ENCODE measurements around the gene BMPR1A.
"Not testable (repeated sequence)": the region's sequence is repeated elsewhere in the genome, so short reads cannot be mapped to it uniquely, and the experiment has no call there.

BMPR1A gene

GRCh38 chr10:86943316-86944030 lies 187.1 kb downstream of the BMPR1A start:
- DNase-seq, result no peak

- no peak for DNase-seq
These were observed 187.6 kb downstream of the BMPR1A start for GRCh38 chr10:86944031-86944419.

GRCh38 chr10:86944471-86944870 lies 188.1 kb downstream of the BMPR1A start:
- DNase-seq, result no peak

- DNase-seq, result no peak
These were observed 188.5 kb downstream of the BMPR1A start for GRCh38 chr10:86944907-86945306.

- no peak for DNase-seq
These were observed 189.2 kb downstream of the BMPR1A start for GRCh38 chr10:86945361-86946212.

GRCh38 chr10:86946213-86947155 lies 190.1 kb downstream of the BMPR1A start:
- no peak for DNase-seq

GRCh38 chr10:86947806-86948205 lies 191.4 kb downstream of the BMPR1A start:
- not testable (repeated sequence) for DNase-seq

GRCh38 chr10:86950349-86950748 lies 193.9 kb downstream of the BMPR1A start:
- DNase-seq, result no peak

GRCh38 chr10:86951184-86951761 lies 194.9 kb downstream of the BMPR1A start:
- DNase-seq, result no peak

GRCh38 chr10:86952106-86952505 lies 195.7 kb downstream of the BMPR1A start:
- no peak for DNase-seq

- DNase-seq, result not testable (repeated sequence)
These were observed 196.3 kb downstream of the BMPR1A start for GRCh38 chr10:86952697-86953096.

GRCh38 chr10:86953747-86954680 lies 197.6 kb downstream of the BMPR1A start:
- DNase-seq, result no peak

GRCh38 chr10:86954681-86955500 lies 198.5 kb downstream of the BMPR1A start:
- DNase-seq, result no peak

- no peak for DNase-seq
These were observed 199.2 kb downstream of the BMPR1A start for GRCh38 chr10:86955501-86956194.

- no peak for DNase-seq
These were observed 199.9 kb downstream of the BMPR1A start for GRCh38 chr10:86956195-86956847.

GRCh38 chr10:86956848-86957448 lies 200.5 kb downstream of the BMPR1A start:
- no peak for DNase-seq

GRCh38 chr10:86957471-86958115 lies 201.2 kb downstream of the BMPR1A start, which contains the start of gene MMRN2:
Gene MMRN2 (minus strand): TSS chr10:86957615. CDS start chr10:86957541, 74 bp downstream.
- DNase-seq, result no peak
